Measurements from ENCODE around the gene UBTF.

Gene UBTF

DNA sequence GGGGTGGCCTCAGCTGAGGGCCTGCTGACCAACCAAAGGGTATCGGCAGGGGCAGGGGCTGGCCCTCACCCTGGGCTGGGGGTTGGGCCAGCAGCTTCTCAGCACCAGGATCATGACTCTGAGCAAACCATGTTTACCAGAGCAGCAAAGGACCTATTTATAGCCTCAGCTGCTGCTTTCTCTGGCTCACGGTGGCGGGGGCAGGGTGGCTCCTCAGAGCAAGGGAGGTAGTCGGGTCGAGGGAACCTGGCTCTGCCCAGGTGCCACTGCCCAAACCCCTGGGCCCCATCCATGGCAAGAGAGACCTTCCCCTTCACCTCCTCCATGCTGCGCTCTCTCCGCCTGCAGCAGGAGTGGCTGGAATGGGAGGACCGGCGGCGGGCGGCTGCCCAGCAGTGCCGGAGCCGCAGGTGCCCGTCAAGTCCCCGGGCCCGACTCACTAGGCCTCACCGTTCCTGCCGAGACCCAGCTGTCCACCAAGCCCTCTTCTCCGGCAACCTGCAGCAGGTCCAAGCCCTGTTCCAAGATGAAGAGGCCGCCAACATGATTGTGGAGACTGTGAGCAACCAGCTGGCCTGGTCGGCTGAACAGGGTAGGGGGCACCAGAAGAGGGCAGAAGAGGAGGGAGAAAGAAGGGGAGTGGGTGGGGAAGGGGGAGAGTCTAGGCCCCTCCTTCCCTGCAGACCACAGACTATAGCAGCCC lies 48.8 kb downstream of the UBTF start, which contains the start of gene ASB16:
Gene ASB16, plus strand, starts transcription at position 206 of the 703 bp plus-strand sequence. Its CDS starts 86 bp downstream, at position 292.
- DNase-seq (ENCODE audit: low spot score), result no peak

DNA sequence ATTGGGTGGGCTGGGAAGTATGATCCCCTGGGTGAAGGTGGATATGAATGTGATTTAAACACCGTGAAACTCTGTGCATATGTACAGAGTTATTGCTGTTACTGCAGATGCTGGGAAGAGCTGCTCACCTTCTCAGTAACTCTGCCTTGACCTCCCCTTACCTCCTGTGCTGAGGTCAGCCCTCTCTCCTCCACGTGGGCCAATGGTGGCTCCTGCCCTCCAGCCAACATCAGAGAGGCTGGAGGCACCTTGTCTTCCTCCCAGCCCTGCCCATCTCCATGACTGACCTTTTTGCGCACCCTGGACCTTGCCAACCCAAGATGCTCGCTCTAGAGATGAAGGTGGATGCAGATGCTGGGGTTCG lies 49.4 kb downstream of the UBTF start:
- no peak for DNase-seq (ENCODE audit: low spot score)

DNA sequence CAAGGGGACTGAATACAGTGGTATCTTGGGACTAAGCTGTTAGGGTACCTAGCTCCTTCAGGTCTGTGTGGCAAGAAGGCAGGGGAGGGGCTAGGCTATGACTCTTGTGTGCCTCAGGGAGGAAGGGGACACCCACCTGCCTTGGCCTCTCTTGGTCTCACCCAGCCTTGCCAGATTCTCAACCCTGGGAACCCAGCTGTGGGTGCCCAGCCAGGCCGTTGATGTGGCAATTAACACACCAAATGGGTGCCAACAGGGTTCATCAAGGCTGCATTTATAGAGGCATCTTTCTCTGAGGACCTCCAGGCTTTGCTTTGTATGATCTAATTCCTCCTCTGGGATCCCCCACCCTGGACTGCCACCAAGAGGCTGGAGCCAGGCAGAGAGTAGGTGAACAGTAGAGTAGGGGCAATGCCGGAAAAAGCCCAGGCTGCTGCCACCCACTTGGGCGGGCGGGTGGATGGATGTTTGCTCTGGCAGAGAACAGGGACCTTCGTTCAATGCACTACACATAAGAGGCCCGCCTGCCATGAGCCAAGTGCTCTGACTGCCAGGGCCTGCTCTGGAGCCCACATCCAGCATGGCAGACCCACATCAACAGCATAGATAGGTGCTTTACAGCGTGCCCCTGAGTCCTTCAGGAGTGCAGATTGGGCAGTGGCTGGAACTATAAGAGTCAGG lies 52.2 kb downstream of the UBTF start:
- no peak for DNase-seq (ENCODE audit: low spot score)

DNA sequence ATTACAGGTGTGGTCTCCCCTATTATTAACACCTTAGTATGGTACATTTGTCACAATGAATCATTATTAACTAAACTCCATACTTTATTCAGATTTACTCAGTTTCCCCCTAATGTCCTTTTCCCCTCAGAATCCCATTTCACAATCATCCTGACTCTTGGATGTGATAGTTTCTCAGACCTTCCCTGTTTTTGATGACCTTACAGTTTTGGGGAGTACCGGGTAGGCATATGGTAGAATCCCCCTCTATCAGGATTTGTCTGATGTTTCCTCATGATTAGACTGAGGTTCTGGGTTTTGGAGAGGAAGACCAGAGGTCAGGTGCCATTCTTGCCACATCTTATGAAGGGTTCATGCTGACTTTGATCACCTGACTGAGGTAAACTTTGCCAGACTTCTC lies 55.0 kb downstream of the UBTF start:
- DNase-seq (ENCODE audit: low spot score), result no peak

DNA sequence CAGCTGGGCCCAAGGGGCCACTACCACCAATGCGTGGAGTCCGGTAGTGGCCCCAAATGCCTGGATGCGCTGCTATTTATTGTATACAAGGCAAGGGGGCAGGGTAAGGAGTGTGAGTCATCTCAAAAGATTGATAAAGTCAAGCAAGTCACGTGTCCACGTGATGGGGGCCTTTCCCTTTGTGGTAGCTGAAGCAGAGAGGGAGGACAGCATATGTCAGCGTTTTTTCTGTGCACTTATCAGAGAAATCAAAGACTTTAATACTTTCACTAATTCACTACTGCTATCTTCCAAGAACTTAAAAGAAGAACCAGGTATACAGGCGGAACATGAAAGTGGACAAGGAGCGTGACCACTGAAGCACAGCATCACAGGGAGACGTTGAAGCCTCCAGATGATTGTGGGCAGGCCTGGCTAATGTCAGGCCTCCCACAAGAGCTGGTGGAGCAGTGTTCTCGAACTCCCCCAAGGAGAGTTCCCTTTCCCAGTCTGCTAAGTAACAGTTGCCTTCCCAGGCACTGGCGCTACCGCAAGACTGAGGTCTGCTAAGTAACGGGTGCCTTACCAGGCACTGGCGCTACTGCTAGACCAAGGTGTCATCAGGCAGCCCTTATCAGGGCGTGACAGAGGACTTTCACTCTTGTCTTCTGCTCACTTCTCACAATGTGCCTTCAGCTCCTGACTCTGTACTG lies 59.8 kb downstream of the UBTF start:
- DNase-seq (ENCODE audit: low spot score), result peak; percentile 55

DNA sequence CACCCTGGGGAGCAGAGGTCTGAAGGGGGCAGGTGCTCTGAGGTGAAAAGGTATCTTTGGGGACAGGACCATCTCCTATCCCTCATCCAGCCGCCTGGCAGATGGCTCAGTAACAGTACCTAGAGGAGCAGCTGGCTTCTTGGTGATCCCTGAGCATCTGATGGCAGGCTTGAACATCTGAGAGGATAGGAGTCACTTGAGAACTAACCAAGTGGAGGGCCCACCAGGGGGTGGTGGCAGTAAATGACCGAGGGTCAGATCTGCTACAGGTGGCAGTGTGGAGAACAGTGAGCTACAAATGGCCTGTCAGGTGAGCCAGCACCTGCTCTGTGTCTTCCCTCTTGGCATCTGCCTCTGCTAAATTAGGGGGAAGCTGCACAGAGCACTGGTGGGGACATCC lies 64.0 kb downstream of the UBTF start:
- DNase-seq (ENCODE audit: low spot score), result no peak
